GM19467 (cell line): ENCODE results near the gene DGCR6L.
A peak's percentile ranks its signal among the peaks of the same experiment; 100 is the strongest.
"Not testable (repeated sequence)": the region's sequence is repeated elsewhere in the genome, so short reads cannot be mapped to it uniquely, and the experiment has no call there.

Source experiments
- ATAC-seq: cut with Tn5 transposase; IDR thresholded peaks from one replicate; pipeline ENCODE4 v1.9.1; 2021; ENCODE audit warnings: mild to moderate bottlenecking, moderate library complexity; ENCODE audit not compliant: unreplicated experiment

The DGCR6L gene

DNA sequence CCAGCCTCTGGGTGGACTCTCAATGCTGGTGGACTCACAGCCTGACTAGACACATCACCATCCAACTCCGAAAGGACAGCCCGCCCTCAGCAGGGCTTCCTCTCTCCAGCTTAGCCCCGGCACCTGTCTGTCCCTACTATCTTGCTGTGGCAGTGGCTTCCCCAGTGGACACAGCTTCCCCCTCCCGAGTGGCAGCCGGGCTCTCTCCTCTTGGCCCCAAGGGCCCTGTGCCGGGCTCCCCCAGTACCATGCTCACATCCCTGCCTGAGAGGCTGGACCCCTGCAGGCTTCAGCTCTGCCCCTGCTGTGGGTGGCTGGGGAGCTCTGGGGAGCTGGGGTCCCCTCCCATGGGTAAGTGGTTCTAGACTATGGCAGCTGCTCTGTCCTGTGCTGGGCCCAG is 9.1 kb downstream of the DGCR6L start:
- ATAC-seq, result not testable (repeated sequence)

- ATAC-seq, result not testable (repeated sequence)
Observed at GRCh38 chr22:20310180-20310579, 9.7 kb downstream of the DGCR6L start.

DNA sequence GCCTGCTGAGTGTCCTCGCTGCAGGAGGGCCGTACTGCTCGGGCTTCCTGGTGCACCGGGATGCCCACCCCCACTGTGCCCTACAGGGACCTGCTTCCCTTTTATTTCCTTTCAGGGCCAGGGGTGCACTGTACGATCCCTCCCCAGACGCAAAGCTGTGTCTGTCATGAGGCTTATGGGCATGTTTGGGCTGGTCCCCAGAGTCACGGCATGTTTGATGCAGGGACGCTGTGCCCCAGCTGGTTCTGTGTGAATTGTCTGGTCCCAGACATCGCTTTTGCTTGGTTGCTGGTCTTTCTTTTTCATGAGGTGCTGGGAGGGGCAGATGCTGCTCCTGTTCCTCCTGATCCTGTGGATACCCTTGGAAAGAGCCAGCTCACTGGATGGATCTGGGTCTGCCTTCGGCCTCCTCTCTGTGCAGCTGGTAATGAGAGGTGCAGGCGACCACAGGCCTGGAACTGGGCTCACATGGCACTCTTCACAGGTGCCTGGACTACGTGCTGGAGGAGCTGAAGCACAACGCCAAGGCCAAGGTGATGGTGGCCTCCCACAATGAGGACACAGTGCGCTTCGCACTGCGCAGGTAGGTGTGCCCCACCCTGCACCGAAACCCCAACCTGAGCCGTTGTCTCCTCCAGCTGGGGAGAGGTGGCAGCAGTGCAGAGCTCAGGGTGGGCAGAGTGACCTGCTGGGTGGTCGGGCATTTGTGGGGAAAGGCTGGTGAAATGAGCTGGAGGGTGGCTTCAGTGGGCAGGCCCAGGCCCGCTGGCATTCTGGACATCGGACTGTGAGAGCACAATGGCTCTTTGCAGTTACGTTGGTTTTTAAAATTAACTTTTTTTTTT is 10.8 kb downstream of the DGCR6L start:
- ATAC-seq, result not testable (repeated sequence)

GRCh38 chr22:20307448-20308447 is 12.1 kb downstream of the DGCR6L start:
- ATAC-seq, result not testable (repeated sequence)

DNA sequence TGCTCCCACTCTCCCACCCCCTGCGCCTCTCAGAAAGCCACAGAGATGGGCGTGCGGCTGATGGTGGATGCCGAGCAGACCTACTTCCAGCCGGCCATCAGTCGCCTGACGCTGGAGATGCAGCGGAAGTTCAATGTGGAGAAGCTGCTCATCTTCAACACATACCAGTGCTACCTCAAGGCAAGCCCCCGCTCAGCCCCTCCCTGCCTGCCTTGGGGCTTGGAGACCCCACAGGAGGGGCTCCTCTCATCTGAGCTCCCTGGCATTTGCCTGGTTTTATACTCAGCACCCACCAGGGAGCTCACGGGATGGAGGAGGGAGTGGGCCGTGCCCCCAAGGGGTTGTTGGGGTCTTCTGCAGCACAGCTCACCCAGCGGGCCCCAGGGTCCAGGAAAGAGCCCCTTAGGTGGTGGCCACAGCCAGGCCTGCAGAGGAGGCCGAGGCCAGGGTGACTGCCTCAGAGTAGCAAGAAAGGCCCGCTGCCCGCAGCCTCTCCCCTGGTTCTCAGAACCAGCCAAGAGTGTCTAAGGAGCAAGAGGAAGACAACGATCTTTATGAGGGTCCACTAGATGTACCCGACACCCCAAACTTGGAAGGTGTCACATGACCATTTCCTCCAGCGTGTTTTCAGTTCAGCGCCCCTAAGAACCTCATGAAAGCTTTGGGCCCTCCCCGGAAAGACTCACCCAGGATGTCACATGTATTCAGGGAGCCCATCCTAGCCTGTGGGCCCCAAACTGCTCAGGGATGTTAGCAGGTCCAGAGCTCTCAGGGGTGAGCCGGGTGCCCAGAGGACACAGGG is 13.0 kb downstream of the DGCR6L start:
- not testable (repeated sequence) for ATAC-seq

GRCh38 chr22:20305894-20306645 is 13.8 kb downstream of the DGCR6L start:
- no peak for ATAC-seq

- not testable (repeated sequence) for ATAC-seq
Observed at GRCh38 chr22:20305230-20305893, 14.5 kb downstream of the DGCR6L start.

DNA sequence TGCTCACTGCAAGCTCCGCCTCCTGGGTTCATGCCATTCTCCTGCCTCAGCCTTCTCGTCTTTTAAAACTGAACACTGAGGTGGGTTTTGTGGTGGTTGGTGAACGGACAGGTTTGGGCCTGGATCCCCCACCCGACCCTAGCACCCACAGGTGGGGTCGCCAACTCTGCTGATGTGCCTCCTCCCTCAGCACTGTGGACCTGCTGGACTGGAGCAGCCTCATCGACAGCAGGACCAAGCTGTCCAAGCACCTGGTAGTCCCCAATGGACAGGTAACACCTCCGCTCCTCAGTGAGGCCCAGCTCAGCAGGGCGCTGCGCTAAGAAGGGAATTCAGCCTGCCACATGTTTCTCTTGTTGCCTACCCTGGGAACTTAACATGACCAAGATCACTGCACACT is 15.2 kb downstream of the DGCR6L start:
- ATAC-seq, result no peak

- not testable (repeated sequence) for ATAC-seq
Observed at GRCh38 chr22:20303229-20303534, 16.7 kb downstream of the DGCR6L start.

- no peak for ATAC-seq
Observed at GRCh38 chr22:20302438-20303228, 17.2 kb downstream of the DGCR6L start.

- ATAC-seq, result no peak
Observed at GRCh38 chr22:20299746-20300136, 20.1 kb downstream of the DGCR6L start.

GRCh38 chr22:20298803-20299745 is 20.8 kb downstream of the DGCR6L start:
- peak; percentile 46 for ATAC-seq

- ATAC-seq, result no peak
Observed at GRCh38 chr22:20298110-20298802, 21.6 kb downstream of the DGCR6L start.

- no peak for ATAC-seq
Observed at GRCh38 chr22:20297414-20298109, 22.3 kb downstream of the DGCR6L start.

DNA sequence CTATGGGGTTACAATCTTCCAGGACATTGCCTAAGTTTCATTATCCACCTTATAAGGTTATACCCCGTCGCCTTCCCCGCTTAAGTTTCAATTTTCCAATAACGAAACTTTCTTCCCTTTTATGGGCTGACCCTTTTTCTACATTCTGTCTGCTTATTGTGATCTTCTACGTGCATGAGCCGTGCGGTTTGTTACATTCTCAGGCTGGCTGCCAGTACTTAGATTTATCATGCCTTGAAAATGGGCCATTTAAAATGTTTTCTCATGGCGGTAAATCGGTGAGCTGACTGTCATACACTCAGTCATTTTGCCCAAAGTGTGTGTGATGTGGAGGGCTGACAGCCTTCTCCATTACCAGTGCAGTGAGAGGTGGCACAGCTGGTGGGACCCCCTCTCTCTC is 23.3 kb downstream of the DGCR6L start:
- no peak for ATAC-seq

DNA sequence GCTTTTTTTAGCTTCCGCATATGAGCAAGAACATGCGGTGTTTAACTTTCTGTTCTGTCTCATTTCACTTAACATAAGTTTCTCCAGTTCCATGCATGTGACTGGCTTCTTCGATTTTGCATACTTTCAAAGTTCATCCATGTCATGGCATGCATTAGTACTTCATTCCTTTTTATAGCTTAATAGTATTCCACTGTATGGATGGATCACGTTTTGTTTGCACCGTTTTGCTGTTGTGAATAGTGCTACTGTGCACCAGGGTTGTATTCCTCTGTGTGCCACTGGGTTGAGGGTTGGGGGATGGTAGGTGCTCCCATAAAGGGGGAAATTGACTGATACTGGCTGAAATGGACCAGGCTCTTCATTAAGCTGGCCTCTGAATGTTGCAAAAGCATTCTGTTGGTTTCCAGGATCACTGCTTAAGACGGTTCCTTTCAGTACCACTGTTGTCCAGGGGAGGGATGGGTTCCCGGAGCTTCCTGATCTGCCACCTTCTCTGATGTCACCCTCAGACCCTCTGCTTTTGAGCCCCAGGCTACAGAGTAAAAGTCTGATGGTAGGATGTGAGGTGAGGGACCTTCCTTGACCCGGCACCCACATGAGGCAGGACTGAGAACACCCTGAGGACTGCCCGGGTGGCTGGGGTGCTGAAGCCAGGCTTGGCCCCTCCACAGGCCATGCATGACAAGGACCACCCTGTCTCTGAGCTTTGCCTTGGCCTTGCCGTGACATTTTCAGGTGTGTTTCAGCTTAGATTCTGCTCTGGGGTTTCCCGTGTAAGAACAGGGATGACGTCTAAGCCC is 24.4 kb downstream of the DGCR6L start:
- ATAC-seq, result no peak
